Stimulated activated CD4-positive, alpha-beta T cell treated with anti-CD3 and anti-CD28 coated beads, Interleukin-1b, Interleukin-23, amount 100 ng/mL, for 24 hours (primary cell): ENCODE results near the gene PCSK6.
A peak's percentile ranks its signal among the peaks of the same experiment; 100 is the strongest.

ENCODE experiments used
- DNase-seq, 4 experiments: peaks; one replicate each; pipeline ENCODE4 v3.0.0-alpha.2; 2020; ENCODE audit warnings: low read depth in 4 of 4, low spot score in 1 of 4

PCSK6 gene

GRCh38 chr15:101523560-101523940, 34.0 kb upstream of the PCSK6 start:
- DNase-seq: no peak

GRCh38 chr15:101522621-101523559, 33.4 kb upstream of the PCSK6 start:
- DNase-seq: no peak

- DNase-seq: no peak
Observed at GRCh38 chr15:101522091-101522490, 32.6 kb upstream of the PCSK6 start.

- DNase-seq: no peak
Observed at GRCh38 chr15:101521591-101521990, 32.1 kb upstream of the PCSK6 start.

- no peak for DNase-seq
Observed at GRCh38 chr15:101521069-101521468, 31.6 kb upstream of the PCSK6 start.

GRCh38 chr15:101520395-101520794, 30.9 kb upstream of the PCSK6 start:
- DNase-seq: no peak

GRCh38 chr15:101517504-101517903, 28.0 kb upstream of the PCSK6 start:
- DNase-seq: no peak

GRCh38 chr15:101514318-101514717, 24.8 kb upstream of the PCSK6 start:
- DNase-seq: no peak

GRCh38 chr15:101511717-101512116, 22.2 kb upstream of the PCSK6 start:
- no peak for DNase-seq

- no peak for DNase-seq
Observed at GRCh38 chr15:101510212-101511197, 21.0 kb upstream of the PCSK6 start.

- DNase-seq: no peak
Observed at GRCh38 chr15:101509279-101509678, 19.8 kb upstream of the PCSK6 start.

- no peak for DNase-seq
Observed at GRCh38 chr15:101506491-101506890, 17.0 kb upstream of the PCSK6 start.

- no peak for DNase-seq
Observed at GRCh38 chr15:101505610-101506337, 16.3 kb upstream of the PCSK6 start.

GRCh38 chr15:101504866-101505609, 15.5 kb upstream of the PCSK6 start:
- no peak for DNase-seq

GRCh38 chr15:101504373-101504772, 14.9 kb upstream of the PCSK6 start:
- DNase-seq: no peak

GRCh38 chr15:101503296-101503599, 13.7 kb upstream of the PCSK6 start:
- no peak for DNase-seq

- no peak for DNase-seq
Observed at GRCh38 chr15:101502572-101503295, 13.2 kb upstream of the PCSK6 start.

GRCh38 chr15:101501703-101502373, 12.3 kb upstream of the PCSK6 start:
- peak; percentile 6 to 32 (median 20) for DNase-seq

- DNase-seq: no peak
Observed at GRCh38 chr15:101500865-101501551, 11.5 kb upstream of the PCSK6 start.
